HG03520 (cell line): ENCODE measurements around the gene RNF17.
"Not testable (repeated sequence)": the region's sequence is repeated elsewhere in the genome, so short reads cannot be mapped to it uniquely, and the experiment has no call there.

Experiments
- ATAC-seq: cut with Tn5 transposase; IDR thresholded peaks from one replicate; pipeline ENCODE4 v1.9.1; 2021; ENCODE audit warnings: mild to moderate bottlenecking, moderate library complexity; ENCODE audit not compliant: unreplicated experiment

Gene RNF17

DNA sequence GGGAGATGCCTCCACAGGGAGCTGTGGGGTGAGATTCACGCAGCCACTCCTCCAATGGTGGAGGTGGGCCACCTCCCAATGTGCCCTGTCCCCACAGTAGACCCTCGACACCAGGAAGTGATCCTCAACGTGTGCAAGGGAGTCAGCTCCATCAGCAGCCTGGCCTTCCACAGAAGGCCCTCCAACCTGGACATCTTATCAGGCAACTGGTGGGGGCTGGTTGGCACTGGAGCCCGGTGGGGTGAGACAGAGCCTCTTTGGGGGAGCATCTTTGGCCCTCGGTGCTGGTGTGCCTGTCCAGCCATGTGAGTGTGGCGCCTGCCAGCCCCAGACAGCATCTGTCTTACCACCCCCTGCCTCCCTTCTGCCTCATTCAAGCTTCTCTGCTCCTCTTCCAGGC is 19.7 kb upstream of the RNF17 start:
- ATAC-seq, result no peak

DNA sequence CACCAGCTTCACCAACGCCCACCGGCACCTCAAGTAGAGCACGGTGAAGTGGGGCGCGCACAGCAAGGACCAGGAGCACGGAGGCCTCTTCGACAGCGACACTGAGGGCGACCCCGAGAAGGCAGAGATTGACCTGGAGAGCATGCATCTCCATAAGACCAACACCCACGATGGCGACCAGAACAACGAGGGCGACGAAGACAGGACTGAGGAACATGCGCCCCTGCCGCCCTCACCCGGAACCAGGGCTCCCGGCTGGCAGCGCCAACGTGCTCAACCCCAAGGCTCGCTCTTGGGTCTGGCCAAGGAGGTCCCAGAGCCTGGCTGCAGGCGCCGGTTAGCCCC is 18.5 kb upstream of the RNF17 start:
- no peak for ATAC-seq

DNA sequence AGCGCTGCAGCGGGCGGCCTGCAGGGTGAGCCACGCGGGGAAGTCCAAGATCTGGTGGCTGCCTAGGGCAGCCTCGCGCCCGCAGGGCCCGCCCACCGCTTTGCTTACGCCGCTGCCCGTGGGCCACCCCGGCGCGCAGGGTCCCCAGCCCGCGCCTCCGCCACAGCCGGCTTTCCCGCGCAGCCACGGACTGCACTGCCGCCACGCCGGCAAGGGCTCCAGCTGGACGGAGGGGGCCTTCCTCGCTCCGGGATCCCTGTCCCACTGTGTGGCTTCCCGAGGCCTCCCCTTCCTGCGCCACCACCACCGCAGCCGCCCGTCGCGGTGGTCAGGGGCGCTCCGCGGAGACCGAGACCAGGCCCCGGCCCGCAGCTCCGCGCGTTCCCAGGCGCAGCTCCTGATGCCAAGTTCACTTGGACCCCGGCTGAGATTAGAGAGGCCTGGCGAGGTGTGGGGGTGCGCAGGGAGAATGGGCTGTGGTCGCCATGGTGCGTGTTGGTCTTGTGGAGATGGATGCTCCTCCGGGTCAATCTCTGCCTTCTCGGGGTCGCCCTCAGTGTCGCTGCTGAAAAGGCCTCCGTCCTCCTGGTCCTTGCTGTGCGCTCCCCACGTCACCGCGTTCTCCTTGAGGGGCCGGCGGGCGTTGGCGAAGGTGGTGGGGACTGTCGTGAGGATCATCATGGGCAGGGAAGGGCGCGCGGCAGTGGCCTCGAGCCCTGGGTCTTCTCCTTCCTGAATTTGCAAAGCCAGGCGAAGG is 17.9 kb upstream of the RNF17 start:
- no peak for ATAC-seq

DNA sequence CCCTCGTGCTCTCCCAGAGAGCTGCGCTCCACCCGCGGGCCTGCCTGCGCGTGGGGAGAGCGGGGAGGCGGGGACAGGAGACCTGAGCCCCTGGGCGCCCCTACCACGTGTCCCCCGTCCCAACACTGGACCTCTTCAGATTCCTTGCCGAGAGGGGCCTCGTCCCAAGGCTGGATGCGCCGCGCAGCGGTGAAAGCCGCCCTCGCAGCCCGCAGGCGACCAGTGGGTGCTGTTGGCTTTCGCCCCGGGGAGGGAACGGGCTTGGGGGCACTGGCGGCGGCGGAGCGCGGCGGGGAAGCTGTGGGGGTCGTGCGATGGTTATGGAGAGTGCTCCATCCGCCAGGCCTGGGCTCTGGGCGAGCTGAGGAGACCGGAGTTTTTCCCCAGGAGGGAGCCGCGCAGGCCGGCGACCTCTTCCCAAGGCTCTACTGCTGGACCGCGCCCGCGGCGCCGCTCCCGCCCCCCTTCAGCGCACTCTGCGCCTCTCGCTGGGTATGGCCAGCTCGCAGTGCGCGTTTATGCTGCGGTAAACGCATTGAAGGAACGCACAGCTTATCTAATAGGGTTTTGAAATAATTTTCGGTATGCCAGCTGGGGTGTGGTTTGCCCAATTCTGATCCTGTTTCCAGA is 17.2 kb upstream of the RNF17 start:
- no peak for ATAC-seq

DNA sequence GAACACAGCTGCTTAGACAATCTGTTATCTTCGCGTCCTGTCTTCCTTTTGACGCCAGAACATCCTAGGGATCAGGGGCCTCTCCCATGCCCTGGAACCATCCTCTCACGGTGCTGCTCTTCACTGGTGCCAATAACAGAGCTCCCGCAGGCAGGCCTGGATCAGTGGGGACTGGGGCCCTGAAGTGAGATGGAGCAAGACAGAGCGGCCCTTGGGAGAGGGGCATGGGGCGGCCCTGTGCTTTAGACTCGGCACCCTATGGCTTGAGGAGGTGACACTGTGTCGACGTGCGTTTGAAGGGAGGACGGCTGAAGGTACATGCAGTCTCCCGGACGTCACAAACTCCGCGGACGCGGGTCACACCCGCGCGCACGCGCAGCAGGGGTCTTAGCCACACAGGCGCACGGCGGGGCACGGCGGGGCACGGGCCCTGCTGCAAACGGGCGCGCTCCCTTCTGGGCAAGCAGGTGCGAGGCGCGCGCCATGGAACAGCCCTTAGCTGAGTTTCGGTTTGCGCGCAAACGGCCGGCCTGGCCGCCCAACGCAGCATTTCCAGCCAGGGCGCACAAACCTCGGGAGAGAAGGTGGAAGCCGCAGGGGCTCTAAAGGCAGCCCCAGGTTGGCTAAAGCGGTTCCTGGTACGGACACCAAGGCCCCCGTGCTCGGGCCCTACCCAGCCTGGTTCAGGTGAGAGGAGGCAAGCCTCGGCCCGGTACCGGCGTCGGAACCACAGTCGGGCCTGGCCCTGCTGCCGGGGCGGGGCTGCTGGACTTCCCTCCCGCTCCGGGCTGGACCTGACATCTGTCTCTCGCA is 16.5 kb upstream of the RNF17 start:
- no peak for ATAC-seq

DNA sequence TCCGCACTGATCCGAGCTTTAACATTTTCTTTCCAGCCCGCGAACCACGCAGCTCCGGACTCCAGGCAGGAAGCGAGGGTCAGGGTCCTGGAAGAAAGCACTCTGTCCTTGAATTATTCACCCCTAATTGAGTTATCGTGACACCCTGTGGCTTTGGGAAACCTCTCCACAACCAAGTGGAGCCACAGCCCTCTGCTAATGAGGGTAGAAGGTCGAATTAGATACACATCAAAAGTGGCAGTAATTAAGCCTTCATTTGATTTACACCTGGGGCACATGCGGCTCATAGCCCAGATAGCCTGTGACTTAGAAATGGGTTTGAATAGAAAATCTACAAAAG is 15.9 kb upstream of the RNF17 start:
- ATAC-seq, result no peak

DNA sequence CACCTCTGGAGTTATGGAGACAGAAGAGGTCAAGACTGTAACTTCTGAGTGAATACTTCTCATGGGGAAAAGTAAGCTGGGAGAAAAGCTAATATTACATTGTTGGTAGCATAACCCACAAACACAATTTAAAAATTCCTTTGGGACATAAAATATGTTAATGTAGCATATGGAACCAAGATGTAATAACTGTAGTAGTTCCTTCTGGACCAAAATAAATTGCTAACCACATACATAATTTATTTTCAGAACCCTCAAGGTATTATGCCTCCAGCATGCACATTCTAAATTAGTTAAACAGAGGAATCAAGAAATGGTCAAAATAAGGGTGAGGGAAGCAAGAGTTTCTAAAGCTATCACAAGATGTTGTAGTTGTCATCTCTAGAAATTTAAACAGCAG is 4.8 kb upstream of the RNF17 start:
- ATAC-seq, result no peak

DNA sequence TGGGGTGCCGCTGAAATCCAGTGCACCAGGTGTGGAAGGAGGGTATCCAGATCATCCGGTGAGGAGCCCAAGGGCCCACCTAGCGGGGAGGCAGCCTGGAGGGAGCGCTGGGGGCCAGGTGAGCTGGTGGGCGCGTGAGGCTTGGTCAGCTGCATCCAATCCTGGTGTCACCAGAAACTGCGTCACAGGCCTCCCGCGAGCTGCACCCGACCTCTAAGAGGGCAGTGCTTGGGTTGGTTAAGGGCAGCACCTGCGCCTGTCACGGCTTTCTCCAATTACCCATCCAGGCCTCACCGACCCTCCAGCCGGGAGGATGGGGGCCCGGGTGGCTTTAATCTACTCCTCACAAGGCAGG is 284 bp downstream of the RNF17 start:
- no peak for ATAC-seq

DNA sequence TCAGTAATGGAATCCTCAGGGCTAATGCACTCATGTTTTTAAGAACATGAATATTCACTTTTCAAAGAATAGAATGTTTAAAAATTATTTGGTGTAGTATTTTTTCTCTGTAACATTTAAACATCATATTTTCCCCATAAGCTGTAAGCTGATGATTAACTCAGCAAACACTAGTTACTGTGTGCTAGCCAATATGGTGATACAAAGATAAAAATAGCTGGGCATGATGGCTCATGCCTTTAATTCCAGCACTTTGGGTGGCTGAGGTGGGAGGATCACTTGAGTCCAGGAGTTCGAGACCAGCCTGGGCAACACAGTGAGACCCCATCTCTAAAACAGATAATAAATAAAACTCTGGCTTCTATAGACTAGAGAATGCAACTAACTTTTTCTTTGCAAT is 13.2 kb downstream of the RNF17 start:
- no peak for ATAC-seq

DNA sequence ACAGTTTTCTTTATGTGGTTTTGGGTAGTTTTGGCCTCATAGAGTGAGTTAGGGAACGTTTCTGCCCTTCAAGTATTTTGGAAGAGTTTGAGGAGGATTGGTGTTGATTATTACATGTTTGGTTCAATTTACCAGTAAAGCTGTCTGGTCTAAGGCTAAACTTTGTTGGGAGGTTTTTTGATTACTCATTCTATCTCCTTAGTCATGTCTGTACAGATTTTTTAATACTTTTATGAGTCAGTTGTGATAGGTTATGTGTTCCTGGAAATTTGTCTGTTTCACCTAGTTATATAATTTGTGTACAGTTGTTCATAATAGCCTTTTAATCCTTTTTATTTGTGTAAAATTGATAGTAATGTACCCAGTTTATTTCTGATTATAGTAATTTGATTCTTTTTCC is 20.4 kb downstream of the RNF17 start:
- no peak for ATAC-seq

DNA sequence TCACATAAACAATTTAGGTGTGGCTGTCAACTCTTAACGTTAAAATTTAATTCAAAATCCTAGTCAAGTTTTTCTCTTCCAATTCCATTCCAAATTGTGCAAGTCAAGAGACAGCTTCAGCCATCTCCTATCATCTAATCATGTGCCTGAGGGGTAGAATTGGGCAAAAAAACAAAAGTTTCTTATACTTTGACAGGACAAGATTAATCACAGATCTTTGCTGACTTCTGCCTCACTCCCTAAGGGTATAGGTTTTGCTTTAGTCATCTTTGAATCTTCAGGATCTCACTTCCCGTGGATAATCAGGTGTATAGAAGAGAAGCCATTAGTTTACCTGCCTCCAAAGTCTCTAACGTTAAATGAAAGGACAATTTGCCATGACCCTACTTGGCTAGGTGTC is 24.6 kb downstream of the RNF17 start:
- no peak for ATAC-seq

DNA sequence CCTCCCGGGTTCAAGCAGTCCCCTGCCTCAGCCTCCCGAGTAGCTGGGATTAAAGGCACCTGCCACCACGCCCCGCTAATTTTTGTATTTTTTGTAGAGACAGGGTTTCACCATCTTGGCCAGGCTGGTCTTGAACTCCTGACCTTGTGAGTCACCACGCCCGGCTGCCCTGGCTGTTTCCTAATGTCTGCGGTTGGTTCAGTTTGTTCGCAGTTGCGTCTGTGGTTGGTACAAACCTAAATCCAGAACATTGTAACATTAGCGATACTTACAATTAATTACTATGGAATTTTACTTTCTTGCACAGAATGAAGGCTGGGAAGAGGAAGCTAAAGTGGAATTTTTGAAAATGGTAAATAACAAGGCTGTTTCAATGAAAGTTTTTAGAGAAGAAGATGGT is 38.1 kb downstream of the RNF17 start:
- ATAC-seq, result no peak

DNA sequence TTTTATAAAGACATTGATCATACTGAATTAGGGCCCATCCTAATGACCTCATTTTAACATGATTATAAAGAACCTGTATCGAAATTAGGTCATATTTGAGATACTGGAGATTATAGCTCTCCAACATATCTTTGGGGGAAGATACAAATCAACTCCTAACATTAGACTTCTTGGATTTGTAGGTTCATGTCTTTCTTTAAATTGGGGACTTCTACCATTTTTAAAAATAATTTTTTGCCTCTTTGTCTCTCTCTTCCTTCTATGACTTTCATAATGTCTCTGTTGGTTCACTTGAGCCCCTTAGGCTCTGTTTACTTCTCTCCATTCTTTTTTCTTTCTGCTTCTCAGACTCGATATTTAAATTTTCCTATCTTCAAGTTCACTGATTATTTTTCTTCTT is 57.2 kb downstream of the RNF17 start:
- no peak for ATAC-seq

DNA sequence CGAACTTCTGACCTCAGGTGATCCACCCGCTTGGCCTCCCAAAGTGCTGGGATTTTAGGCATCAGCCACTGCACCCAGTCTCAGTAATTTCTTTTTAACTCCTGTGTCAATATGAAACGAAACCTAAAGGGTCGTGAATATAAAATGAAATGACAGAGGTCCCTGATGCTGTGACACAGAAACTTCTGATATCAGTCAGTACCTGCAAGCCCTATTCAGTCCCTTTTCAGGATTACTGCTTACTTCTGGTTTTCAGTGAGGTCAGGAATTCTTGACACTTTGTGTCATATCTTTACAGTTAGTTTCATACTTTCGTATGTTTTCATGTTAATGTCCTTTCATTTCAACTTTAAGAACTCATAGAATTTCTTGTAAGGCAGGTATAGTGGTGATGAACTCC is 58.7 kb downstream of the RNF17 start:
- ATAC-seq, result peak; percentile 40

DNA sequence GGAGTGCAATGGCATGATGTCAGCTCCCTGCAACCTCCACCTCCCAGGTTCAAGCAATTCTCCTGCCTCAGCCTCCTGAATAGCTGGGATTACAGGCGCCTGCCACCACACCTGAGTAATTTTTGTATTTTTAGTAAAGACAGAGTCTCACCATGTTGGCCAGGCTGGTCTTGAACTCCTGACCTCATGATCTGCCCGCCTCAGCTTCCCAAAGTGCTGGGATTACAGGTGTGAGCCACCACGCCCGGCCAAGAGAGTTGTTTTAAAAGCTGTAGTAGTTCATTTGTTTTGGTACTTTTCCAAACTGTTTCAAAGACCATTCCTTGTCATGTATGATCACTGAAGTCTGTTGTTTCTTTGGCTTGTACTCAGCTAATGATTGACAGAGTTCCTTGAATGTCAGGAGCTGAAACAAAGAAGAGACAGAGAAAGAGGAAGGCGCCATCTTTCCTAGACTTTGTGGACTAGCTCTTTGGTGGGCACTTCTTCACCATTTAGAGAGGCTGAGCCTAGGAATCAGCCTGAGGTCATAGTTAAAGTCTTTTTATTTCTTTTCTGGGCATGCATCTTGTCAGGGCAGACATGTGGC is 59.2 kb downstream of the RNF17 start:
- not testable (repeated sequence) for ATAC-seq

DNA sequence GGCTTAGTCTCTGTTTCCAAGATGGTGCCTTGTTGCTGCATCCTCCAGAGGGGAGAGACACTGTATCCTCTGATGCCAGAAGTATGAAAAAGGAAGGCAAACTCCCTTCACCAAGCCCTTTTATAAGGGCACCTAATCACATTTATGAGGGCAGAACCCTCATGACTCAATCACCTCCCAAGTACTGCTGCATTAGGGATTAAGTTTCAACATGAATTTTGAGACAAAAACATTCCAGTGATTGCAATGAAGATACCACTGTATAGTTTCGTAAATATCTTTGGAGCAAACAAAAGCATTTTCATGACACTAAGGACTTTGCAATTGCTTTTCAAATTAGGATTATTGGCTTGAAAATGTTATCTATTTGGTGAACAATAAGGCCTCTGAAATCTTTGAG is 63.8 kb downstream of the RNF17 start:
- no peak for ATAC-seq

DNA sequence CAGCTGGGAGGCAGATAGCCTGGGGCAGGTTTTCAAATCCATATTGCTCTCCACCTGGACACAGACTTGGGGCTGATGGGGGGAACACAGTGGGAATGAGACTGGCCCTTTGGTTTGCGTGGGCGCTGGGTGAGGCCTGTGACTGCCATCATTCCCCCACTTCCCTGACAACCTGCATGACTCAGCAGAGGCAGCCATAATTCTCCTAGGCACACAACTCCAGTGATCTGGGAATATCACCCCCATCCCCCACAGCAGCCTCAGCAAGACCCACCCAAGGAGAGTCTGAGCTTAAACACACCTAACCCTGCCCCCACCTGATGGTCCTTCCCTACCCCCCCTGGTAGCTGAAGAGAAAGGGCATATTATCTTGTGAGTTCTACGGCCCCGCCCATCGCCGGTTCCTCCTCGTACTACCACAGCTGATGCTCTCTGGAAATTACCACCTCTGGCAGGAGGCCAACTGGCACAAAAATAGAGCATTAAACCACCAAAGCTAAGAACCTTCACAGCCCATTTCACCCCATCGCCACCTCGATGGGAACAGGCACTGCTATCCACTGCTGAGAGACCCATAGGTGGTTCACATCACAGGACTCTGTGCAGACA is 71.0 kb downstream of the RNF17 start:
- ATAC-seq, result no peak

DNA sequence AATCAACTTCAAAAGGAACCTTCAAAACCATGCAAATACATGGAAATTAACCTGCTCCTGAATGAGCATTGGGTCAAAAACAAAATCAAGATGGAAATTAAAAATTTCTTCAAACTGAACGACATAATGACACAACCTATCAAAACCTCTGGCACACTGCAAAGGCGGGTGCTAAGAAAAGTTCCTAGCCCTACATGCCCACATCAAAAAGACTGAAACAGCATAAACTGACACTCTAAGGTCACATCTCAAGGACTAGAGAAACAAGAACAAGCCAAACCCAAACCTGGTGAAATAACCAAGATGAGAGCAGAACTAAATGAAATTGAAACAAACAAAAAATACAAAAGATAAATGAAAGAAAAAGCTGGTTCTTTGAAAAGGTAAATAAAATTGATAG is 73.6 kb downstream of the RNF17 start:
- not testable (repeated sequence) for ATAC-seq

DNA sequence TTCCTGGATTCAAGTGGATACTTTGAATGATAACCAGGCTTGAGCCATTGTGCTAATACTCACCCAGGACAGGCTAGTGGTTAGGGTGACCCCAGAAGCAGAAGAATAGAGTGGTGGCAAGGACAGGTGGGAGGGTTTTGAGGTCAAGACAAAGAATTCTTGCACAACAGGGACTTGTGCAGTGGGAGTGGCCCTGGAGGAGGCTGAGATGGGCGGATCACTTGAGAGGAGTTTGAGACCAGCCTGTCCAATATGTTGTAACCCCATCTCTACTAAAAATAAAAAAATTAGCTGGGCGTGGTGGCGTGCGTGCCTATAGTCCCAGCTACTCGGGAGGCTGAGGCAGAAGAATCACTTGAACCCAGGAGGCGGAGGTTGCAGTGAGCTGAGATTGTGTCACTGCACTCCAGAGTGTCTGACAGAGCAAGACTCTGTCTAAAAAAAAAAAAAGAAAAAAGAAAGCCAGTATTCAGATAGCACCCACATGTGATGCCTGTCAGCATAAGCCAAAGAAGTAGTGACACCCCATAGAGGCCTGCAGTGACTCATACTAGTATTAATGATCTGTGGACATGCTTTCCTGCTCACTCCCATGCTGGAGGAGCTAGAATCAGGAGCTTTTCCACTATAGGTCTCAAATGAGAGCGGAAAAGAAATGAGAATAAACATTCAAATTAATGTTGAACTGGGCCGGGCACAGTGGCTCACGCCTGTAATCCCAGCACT is 78.7 kb downstream of the RNF17 start:
- ATAC-seq, result no peak

DNA sequence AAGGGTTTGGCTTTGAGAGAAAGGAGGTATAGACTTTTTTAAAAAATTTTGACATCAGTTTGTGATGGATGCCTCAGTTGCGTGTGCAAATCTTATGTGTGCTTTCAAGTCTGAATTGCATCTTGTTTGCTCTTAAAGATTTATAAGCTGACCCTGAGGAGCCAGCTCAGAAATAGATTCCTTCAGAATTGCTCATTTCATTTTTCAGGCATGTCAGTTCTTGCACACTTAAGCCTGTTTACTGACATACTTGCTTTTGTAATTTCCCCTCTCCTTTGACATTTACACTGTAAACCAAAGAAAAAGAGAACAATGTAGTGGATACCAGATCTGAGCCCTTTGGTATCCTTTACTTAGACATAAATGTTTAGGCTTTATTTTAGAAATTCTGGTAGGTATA is 87.6 kb downstream of the RNF17 start:
- no peak for ATAC-seq

DNA sequence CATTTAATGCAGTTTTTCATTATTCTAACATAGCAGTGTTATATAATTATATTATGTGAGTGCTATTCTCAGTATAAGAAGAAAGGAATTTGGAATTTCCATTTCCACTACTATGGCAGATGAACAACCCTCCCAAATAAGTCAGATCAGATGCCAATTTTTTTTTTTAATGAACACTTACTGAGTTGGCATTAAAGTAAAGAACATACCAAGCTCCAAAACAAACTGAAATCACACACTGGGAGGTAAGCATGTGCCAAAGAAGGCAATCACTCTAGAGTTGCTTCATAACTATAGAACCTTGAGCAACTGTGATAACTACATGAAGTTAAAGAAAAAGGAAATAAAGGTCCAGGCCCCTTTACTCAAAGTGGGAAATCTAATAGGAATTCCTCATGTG is 90.3 kb downstream of the RNF17 start:
- no peak for ATAC-seq
